CMK (cell line): ENCODE data around the gene GNGT2.

Experiments
- DNase-seq: peaks from one replicate; pipeline ENCODE4 v3.0.0-alpha.2; 2010; ENCODE audit warnings: low read depth

Gene GNGT2

DNA sequence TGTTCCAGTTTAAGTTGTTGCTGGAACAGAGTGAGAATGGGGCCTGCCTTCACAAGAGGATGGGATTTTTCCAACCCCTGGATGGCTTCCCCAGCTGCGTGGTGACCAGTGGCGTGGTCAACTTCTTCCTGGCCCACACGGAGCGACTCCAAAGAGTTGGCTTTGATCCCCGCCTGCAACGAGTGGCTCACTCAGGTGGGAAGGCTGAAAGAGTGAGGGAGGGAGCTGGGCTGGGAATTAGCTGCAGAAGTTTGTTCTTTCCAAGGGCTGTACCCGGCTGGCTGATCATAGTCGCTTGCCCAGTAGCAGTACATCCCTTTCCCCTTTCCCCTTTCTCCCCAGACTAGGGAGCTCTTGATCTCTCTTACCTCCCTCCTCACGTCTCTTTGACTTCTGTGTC, 41.7 kb downstream of the GNGT2 start:
- no peak for DNase-seq

GRCh38 chr17:49165143-49165542, 45.2 kb downstream of the GNGT2 start:
- no peak for DNase-seq

- no peak for DNase-seq
These were observed 47.5 kb downstream of the GNGT2 start for GRCh38 chr17:49162866-49163265.

- no peak for DNase-seq
These were observed 52.6 kb downstream of the GNGT2 start for GRCh38 chr17:49157784-49158183.

DNA sequence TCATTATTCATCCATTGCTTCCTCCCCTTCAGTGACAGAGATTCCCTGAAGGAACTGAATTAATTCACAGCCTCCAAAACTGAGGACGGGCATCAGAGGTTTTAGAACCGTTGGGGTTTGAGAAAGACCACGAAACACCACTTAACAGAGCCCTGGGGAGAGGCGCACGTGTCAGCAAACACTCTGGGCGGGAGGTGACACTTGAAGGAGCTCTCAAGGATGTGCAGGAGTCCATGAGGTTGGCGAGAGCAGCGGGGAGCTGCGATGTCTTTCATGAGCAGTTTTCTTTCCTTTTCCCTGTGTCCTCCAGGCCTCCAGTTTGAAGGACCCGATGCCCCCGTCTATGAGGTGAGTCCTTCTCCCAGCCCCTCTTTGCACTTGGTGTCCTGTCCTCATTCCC, 54.1 kb downstream of the GNGT2 start:
- DNase-seq = no peak
